Muscle of leg (tissue), 11 donors: ENCODE measurements around the gene RBM24. TPM values are rescaled to one million over a fixed set of nuclear protein-coding genes. Genes with fewer than 3 reads are reported as not detected.

Source experiments
- DNase-seq: peaks from one replicate; pipeline ENCODE4 v3.0.0; 2013
- H3K27ac ChIP-seq: one replicate; pipeline ENCODE4 v1.5.1; 2013; ENCODE audit warnings: mild to moderate bottlenecking, low read length, control low read depth
- H3K27me3 ChIP-seq: one replicate; pipeline ENCODE4 v1.6.1; 2013; ENCODE audit warnings: low read length; ENCODE audit not compliant: control insufficient read depth, insufficient read depth
- H3K36me3 ChIP-seq: one replicate; pipeline ENCODE4 v1.6.1; 2013; ENCODE audit warnings: low read length; ENCODE audit not compliant: control insufficient read depth, insufficient read depth
- H3K4me1 ChIP-seq: one replicate; pipeline ENCODE4 v1.6.1; 2013; ENCODE audit warnings: low read length; ENCODE audit not compliant: control insufficient read depth, insufficient read depth
- H3K4me3 ChIP-seq: one replicate; pipeline ENCODE4 v1.5.1; 2013; ENCODE audit warnings: low read length, control low read depth
- H3K9me3 ChIP-seq: replicated peaks from 2 replicates; pipeline ENCODE4 v1.6.1; 2013; ENCODE audit warnings: low read depth, low read length; ENCODE audit not compliant: control insufficient read depth
- WGBS: methylation state at CpG from one replicate; pipeline ENCODE4 v1.1.5; 2013; ENCODE audit warnings: missing lambda C conversion rate; ENCODE audit not compliant: insufficient coverage; 5-methylcytosine and 5-hydroxymethylcytosine counted together
- polyA plus RNA-seq, 8 donors: library from polyadenylated mRNA; unstranded; fragments of 120-200 nt; gene quantifications; one replicate each; pipeline versions ENCODE4 v1.2.1 to v1.2.3, GENCODE V29; 2013; ENCODE audit warnings: inconsistent platforms in 1 of 8, low replicate concordance in 1 of 8; ENCODE audit not compliant: insufficient read length in 8 of 8, insufficient read depth in 1 of 8
- total RNA-seq: library from RNA; stranded (reverse); fragments of 120-200 nt; gene quantifications from one replicate; pipeline ENCODE4 v1.2.4, GENCODE V29; 2013

RBM24 gene
- total and polyA plus RNA-seq, 9 donors, result 157 to 307 (median 221) TPM

GRCh38 chr6:17258749-17259148, 22.4 kb upstream of the RBM24 start:
- Histone ChIP-seq H3K4me1 (no peaks in the 10 kb centered on the region), H3K36me3 (no peaks in the 10 kb centered on the region), H3K9me3 (no peaks in the 10 kb centered on the region), H3K27ac (no peak overlapping the region), H3K27me3 (no peaks in the 10 kb centered on the region), H3K4me3 (no peak overlapping the region)
- WGBS, result no CpG with 5 or more reads among the region's 4 CpGs
- DNase-seq, result no peak

GRCh38 chr6:17265570-17265969, 15.6 kb upstream of the RBM24 start:
- H3K4me3 ChIP-seq, result no peak overlapping the region

GRCh38 chr6:17267566-17267965, 13.6 kb upstream of the RBM24 start:
- WGBS, result 93% methylated on average over 2 of the region's 3 CpGs
- Histone ChIP-seq H3K27ac (no peak overlapping the region), H3K27me3 (no peaks in the 10 kb centered on the region), H3K4me1 (peaks cover 4% of the 10 kb centered on the region), H3K4me3 (no peak overlapping the region), H3K36me3 (no peaks in the 10 kb centered on the region), H3K9me3 (no peaks in the 10 kb centered on the region)
- DNase-seq, result no peak

More at GRCh38 chr6:17265570-17265969, 15.6 kb upstream of the RBM24 start:
- H3K27me3 ChIP-seq, result no peaks in the 10 kb centered on the region
- no peak for DNase-seq
- peaks cover 4% of the 10 kb centered on the region for H3K4me1 ChIP-seq
- H3K9me3 ChIP-seq, result no peaks in the 10 kb centered on the region
- H3K27ac ChIP-seq, result no peak overlapping the region
- H3K36me3 ChIP-seq, result no peaks in the 10 kb centered on the region

- no peak for DNase-seq
- WGBS, result 76% methylated on average over 3 of the region's 6 CpGs
Observed at GRCh38 chr6:17268114-17268513, 13.0 kb upstream of the RBM24 start.

GRCh38 chr6:17269840-17270239, 11.3 kb upstream of the RBM24 start:
- no peaks in the 10 kb centered on the region for H3K9me3 ChIP-seq
- H3K27me3 ChIP-seq, result no peaks in the 10 kb centered on the region
- DNase-seq, result peak; percentile 39
- H3K36me3 ChIP-seq, result no peaks in the 10 kb centered on the region
- WGBS, result no CpG with 5 or more reads among the region's 3 CpGs
- H3K4me3 ChIP-seq, result no peak overlapping the region
- peaks cover 4% of the 10 kb centered on the region for H3K4me1 ChIP-seq
- H3K27ac ChIP-seq, result peak overlapping the region; percentile 68

More at GRCh38 chr6:17268114-17268513, 13.0 kb upstream of the RBM24 start:
- Histone ChIP-seq H3K27ac (no peak overlapping the region), H3K36me3 (no peaks in the 10 kb centered on the region), H3K4me3 (no peak overlapping the region), H3K4me1 (peaks cover 4% of the 10 kb centered on the region), H3K9me3 (no peaks in the 10 kb centered on the region), H3K27me3 (no peaks in the 10 kb centered on the region)

GRCh38 chr6:17271628-17272027, 9.5 kb upstream of the RBM24 start:
- DNase-seq, result no peak
- Histone ChIP-seq H3K9me3 (no peaks in the 10 kb centered on the region), H3K27ac (no peak overlapping the region), H3K36me3 (no peaks in the 10 kb centered on the region), H3K27me3 (no peaks in the 10 kb centered on the region), H3K4me3 (no peak overlapping the region), H3K4me1 (peaks cover 4% of the 10 kb centered on the region)
- WGBS, result no CpG with 5 or more reads among the region's 3 CpGs

- no CpG with 5 or more reads among the region's 3 CpGs for WGBS
- DNase-seq, result peak; percentile 57
- H3K4me1 ChIP-seq, result peaks cover 8% of the 10 kb centered on the region
- H3K4me3 ChIP-seq, result no peak overlapping the region
- H3K27ac ChIP-seq, result peak overlapping the region; percentile 77
- peaks cover 9% of the 10 kb centered on the region for H3K27me3 ChIP-seq
- no peaks in the 10 kb centered on the region for H3K36me3 ChIP-seq
- H3K9me3 ChIP-seq, result no peaks in the 10 kb centered on the region
Observed at GRCh38 chr6:17276766-17277165, 4.4 kb upstream of the RBM24 start.

- H3K27ac ChIP-seq, result peak overlapping the region; percentile 77
- H3K36me3 ChIP-seq, result no peaks in the 10 kb centered on the region
- WGBS, result no CpG with 5 or more reads among the region's 2 CpGs
Observed at GRCh38 chr6:17277256-17277655, 3.9 kb upstream of the RBM24 start.

GRCh38 chr6:17278289-17279063, 2.7 kb upstream of the RBM24 start:
- Histone ChIP-seq H3K27me3 (peaks cover 11% of the 10 kb centered on the region), H3K4me1 (peaks cover 10% of the 10 kb centered on the region), H3K36me3 (peaks cover 2% of the 10 kb centered on the region), H3K9me3 (no peaks in the 10 kb centered on the region), H3K4me3 (no peak overlapping the region), H3K27ac (peak overlapping the region; percentile 56)
- WGBS, result 65% methylated on average over 2 of the region's 10 CpGs
- peak; percentile 47 for DNase-seq

More at GRCh38 chr6:17277256-17277655, 3.9 kb upstream of the RBM24 start:
- H3K4me3 ChIP-seq, result no peak overlapping the region
- no peaks in the 10 kb centered on the region for H3K9me3 ChIP-seq
- H3K4me1 ChIP-seq, result peaks cover 8% of the 10 kb centered on the region
- peaks cover 11% of the 10 kb centered on the region for H3K27me3 ChIP-seq
- DNase-seq, result no peak

- peak; percentile 34 for DNase-seq
- 14% methylated on average over 7 of the region's 11 CpGs for WGBS
- Histone ChIP-seq H3K4me3 (peak overlapping the region; percentile 83), H3K4me1 (peaks cover 10% of the 10 kb centered on the region), H3K27ac (peak overlapping the region; percentile 94), H3K27me3 (peaks cover 11% of the 10 kb centered on the region), H3K36me3 (peaks cover 5% of the 10 kb centered on the region), H3K9me3 (no peaks in the 10 kb centered on the region)
Observed at GRCh38 chr6:17280138-17280537, 1.0 kb upstream of the RBM24 start.
